ENCODE results near the gene TMEM217. TPM values are rescaled to one million over a fixed set of nuclear protein-coding genes. Genes with fewer than 3 reads are reported as not detected.

Gene TMEM217
- polyA plus RNA-seq, 1 of the 3 experiments (the other 2 are of a cell fraction) = 1.5 TPM

GRCh38 chr6:37180075-37180474, 77.9 kb downstream of the TMEM217 start:
- Histone ChIP-seq H3K9me2 (no peaks in the 10 kb centered on the region), H4K20me1 (ENCODE audit: insufficient read depth) (no peaks in the 10 kb centered on the region), H2AFZ (ENCODE audit: low read depth) (no peak overlapping the region), H3K4me2 (no peak overlapping the region), H3K27me3 (ENCODE audit: insufficient read depth) (no peaks in the 10 kb centered on the region), H3K9me3 (no peaks in the 10 kb centered on the region), H3K79me2 (ENCODE audit: insufficient read depth) (no peaks in the 10 kb centered on the region), H3K9ac (no peak overlapping the region), H3K4me3 (ENCODE audit: low read depth in 2 of 2, low read length in 1 of 2) (no peak overlapping the region), H3K4me1 (ENCODE audit: control insufficient read depth in 1 of 2, insufficient read depth in 2 of 2, low read depth in 1 of 2, low read length in 1 of 2) (no peaks in the 10 kb centered on the region), H3K27ac (ENCODE audit: low read depth in 2 of 2, low read length in 1 of 2) (no peak overlapping the region), H3K36me3 (replicated peaks in 1 of 2; ENCODE audit: control insufficient read depth in 1 of 2, insufficient read depth in 2 of 2, low read length in 1 of 2) (peaks cover 6 to 9% of the 10 kb centered on the region in 2 experiments), H3F3A (replicated peaks; ENCODE audit: insufficient read depth) (peaks cover 10% of the 10 kb centered on the region)
- POLR2A ChIA-PET = no interaction called here
- TF ChIP-seq RFX5 (IDR thresholded peaks at IDR 0.05; ENCODE audit: low read length) = no peak
- no peak for TF ChIP-seq ELF1 (IDR thresholded peaks at IDR 0.05)
- TF ChIP-seq PBX3 (IDR thresholded peaks at IDR 0.05) = no peak
- no peak for TF ChIP-seq TEAD4 (IDR thresholded peaks at IDR 0.05; ENCODE audit: borderline replicate concordance, insufficient read depth)
- TF ChIP-seq MXI1 (IDR thresholded peaks at IDR 0.05; ENCODE audit: low read depth, low read length) = no peak
- no peak for TF ChIP-seq YY1 (IDR thresholded peaks at IDR 0.05; ENCODE audit: low read depth)
- TF ChIP-seq NFIC (IDR thresholded peaks at IDR 0.05; ENCODE audit: borderline replicate concordance) = no peak
- TF ChIP-seq RAD21 (IDR thresholded peaks at IDR 0.05; ENCODE audit: low read length) = no peak
- TF ChIP-seq FOXJ3 (CRISPR knock-in tag; IDR thresholded peaks at IDR 0.05) = no peak
- TF ChIP-seq EZH2phosphoT487 (IDR thresholded peaks at IDR 0.05; ENCODE audit: borderline replicate concordance, low read depth) = no peak
- TF ChIP-seq TCF12 (IDR thresholded peaks at IDR 0.05) = no peak
- no peak for TF ChIP-seq SMC3 (IDR thresholded peaks at IDR 0.05; ENCODE audit: low read depth, low read length)
- no peak for TF ChIP-seq ZBTB33 (IDR thresholded peaks at IDR 0.05; ENCODE audit: borderline replicate concordance, low read depth)
- TF ChIP-seq RCOR1 (IDR thresholded peaks at IDR 0.05; ENCODE audit: low read length) = no peak
- CTCF ChIA-PET = interaction anchor here (1.0 to 15.1 kb wide), 6 partner anchors 9 to 161 kb away, joined by 3 to 490 read pairs (median 9); no protein-coding TSS in a partner anchor
- 86% methylated on average over 2 of the region's 2 CpGs for WGBS (ENCODE audit: low lambda C conversion rate)
- DNase-seq = no peak

- Histone ChIP-seq H3K36me3 (replicated peaks in 1 of 2; ENCODE audit: control insufficient read depth in 1 of 2, insufficient read depth in 2 of 2, low read length in 1 of 2) (peaks cover 26 to 28% of the 10 kb centered on the region in 2 experiments), H3K9me2 (no peaks in the 10 kb centered on the region), H4K20me1 (ENCODE audit: insufficient read depth) (peaks cover 2% of the 10 kb centered on the region), H3K4me1 (ENCODE audit: control insufficient read depth in 1 of 2, insufficient read depth in 2 of 2, low read depth in 1 of 2, low read length in 1 of 2) (peaks cover 0 to 6% of the 10 kb centered on the region in 2 experiments; a peak in 1 of 4 replicates), H3K4me3 (ENCODE audit: low read depth in 2 of 2, low read length in 1 of 2) (no peak overlapping the region), H2AFZ (ENCODE audit: low read depth) (no peak overlapping the region), H3K9me3 (no peaks in the 10 kb centered on the region), H3K79me2 (ENCODE audit: insufficient read depth) (peaks cover under 1% of the 10 kb centered on the region; the same call in 1 of the 2 replicates), H3K9ac (no peak overlapping the region), H3K4me2 (no peak overlapping the region), H3K27me3 (ENCODE audit: insufficient read depth) (no peaks in the 10 kb centered on the region), H3F3A (replicated peaks; ENCODE audit: insufficient read depth) (peaks cover 11% of the 10 kb centered on the region), H3K27ac (ENCODE audit: low read depth in 2 of 2, low read length in 1 of 2) (no peak overlapping the region)
- no peak for DNase-seq
- WGBS (ENCODE audit: low lambda C conversion rate) = 93% methylated on average over 8 of the region's 8 CpGs
- CTCF ChIA-PET = interaction anchor here (1.4 to 15.1 kb wide), 4 partner anchors 29 to 153 kb away, joined by 3 to 490 read pairs (median 218); no protein-coding TSS in a partner anchor
- POLR2A ChIA-PET = no interaction called here
- no peak for TF ChIP-seq SIN3A (IDR thresholded peaks at IDR 0.05; ENCODE audit: borderline replicate concordance, low read depth, low read length)
- no peak for TF ChIP-seq USF1 (IDR thresholded peaks at IDR 0.05; ENCODE audit: borderline replicate concordance, low read depth)
- TF ChIP-seq YY1 (IDR thresholded peaks at IDR 0.05; ENCODE audit: low read depth) = no peak
- no peak for TF ChIP-seq GATA2 (CRISPR knock-in tag; IDR thresholded peaks at IDR 0.05)
- TF ChIP-seq MAX (IDR thresholded peaks at IDR 0.05; ENCODE audit: low read depth) = no peak
- TF ChIP-seq PBX3 (IDR thresholded peaks at IDR 0.05) = no peak
- no peak for TF ChIP-seq EP300 (IDR thresholded peaks at IDR 0.05; ENCODE audit: borderline replicate concordance in 1 of 2, low read depth in 1 of 2, low read length in 1 of 2)
- TF ChIP-seq CHD2 (IDR thresholded peaks at IDR 0.05; ENCODE audit: low read length, partially characterized antibody) = no peak
- TF ChIP-seq RCOR1 (IDR thresholded peaks at IDR 0.05; ENCODE audit: low read length) = no peak
- no peak for TF ChIP-seq TEAD4 (IDR thresholded peaks at IDR 0.05; ENCODE audit: borderline replicate concordance, insufficient read depth)
- TF ChIP-seq JUND (IDR thresholded peaks at IDR 0.05) = no peak
- TF ChIP-seq POLR2AphosphoS5 (IDR thresholded peaks at IDR 0.05; ENCODE audit: low read depth, low read length) = no peak
- no peak for TF ChIP-seq NFIC (IDR thresholded peaks at IDR 0.05; ENCODE audit: borderline replicate concordance)
Observed at GRCh38 chr6:37177935-37178517, 79.9 kb downstream of the TMEM217 start.

Data from SK-N-SH (cell line).